ENCODE results near the gene CCS. TPM values are rescaled to one million over a fixed set of nuclear protein-coding genes. Genes with fewer than 3 reads are reported as not detected.

CCS gene
- total and polyA plus RNA-seq, 7 donors = 10.5 to 22.9 (median 15.7) TPM

DNA sequence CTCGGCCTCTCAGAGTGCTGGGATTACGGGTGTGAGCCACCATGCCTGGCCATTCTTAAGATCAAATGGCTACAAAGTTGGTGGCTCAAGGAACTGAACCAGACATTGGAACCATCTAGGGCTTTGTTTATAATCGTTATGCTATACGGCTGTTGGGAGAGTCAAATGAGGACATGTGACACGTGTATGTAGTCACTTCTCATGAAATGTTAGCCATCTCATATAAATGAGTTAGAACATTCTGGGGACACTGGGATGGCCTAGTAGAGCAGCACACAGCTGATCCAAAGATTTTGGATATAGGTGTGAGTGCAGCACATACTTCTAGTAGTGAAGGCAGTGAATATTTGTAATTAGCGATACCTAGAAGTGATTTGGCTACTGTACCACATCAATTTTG, 38.9 kb downstream of the CCS start:
- ATAC-seq = peak in 2 of 4 donors; percentile 51
- TF ChIP-seq, protein P1, sequence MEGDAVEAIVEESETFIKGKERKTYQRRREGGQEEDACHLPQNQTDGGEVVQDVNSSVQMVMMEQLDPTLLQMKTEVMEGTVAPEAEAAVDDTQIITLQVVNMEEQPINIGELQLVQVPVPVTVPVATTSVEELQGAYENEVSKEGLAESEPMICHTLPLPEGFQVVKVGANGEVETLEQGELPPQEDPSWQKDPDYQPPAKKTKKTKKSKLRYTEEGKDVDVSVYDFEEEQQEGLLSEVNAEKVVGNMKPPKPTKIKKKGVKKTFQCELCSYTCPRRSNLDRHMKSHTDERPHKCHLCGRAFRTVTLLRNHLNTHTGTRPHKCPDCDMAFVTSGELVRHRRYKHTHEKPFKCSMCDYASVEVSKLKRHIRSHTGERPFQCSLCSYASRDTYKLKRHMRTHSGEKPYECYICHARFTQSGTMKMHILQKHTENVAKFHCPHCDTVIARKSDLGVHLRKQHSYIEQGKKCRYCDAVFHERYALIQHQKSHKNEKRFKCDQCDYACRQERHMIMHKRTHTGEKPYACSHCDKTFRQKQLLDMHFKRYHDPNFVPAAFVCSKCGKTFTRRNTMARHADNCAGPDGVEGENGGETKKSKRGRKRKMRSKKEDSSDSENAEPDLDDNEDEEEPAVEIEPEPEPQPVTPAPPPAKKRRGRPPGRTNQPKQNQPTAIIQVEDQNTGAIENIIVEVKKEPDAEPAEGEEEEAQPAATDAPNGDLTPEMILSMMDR (IDR thresholded peaks at IDR 0.05) = no peak
- H3K4me3 ChIP-seq = no peak overlapping the region
- intact Hi-C loops (cut with DNase I) = loop anchor here in 1 of 2 donors (1.0 kb wide), 1 partner anchor 10 kb away; no protein-coding TSS in a partner anchor
- H3K36me3 ChIP-seq (ENCODE audit: insufficient read depth in 1 of 2, low read depth in 1 of 2) = peaks cover 8 to 52% of the 10 kb centered on the region in 2 donors
- H3K4me1 ChIP-seq = peaks cover 8% of the 10 kb centered on the region
- no peaks in the 10 kb centered on the region for H3K9me3 ChIP-seq
- WGBS, 3 donors = 60 to 76% (median 62%) methylated on average over 6 of the region's 6 CpGs
- H3K27ac ChIP-seq = no peak overlapping the region
- no peak for DNase-seq
- no peaks in the 10 kb centered on the region for H3K27me3 ChIP-seq (ENCODE audit: insufficient read depth in 3 of 3, low read length in 2 of 3)

DNA sequence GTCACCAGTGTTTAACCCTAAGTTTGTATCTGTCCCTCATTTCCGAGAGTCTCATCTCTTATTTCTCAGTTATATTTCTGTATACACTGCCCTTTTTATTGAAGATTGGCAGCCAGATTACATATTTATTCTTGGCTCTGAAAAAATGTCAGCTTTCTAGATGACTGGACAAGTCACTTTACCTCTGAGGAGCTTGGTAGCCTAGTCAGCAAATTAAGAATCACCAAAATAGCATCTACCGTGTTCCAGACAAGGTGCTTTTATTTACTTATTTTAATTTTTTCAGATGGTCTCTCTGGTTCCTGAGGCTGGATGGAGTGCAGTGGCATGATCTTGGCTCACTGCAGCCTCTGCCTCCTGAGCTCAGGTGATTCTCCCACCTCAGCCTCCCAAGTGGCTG, 40.0 kb downstream of the CCS start:
- WGBS, 3 donors = 72 to 84% (median 74%) methylated on average over 2 of the region's 2 CpGs
- H3K4me3 ChIP-seq = no peak overlapping the region
- H3K36me3 ChIP-seq (ENCODE audit: insufficient read depth in 1 of 2, low read depth in 1 of 2) = peaks cover 0 to 42% of the 10 kb centered on the region in 2 donors
- no peaks in the 10 kb centered on the region for H3K27me3 ChIP-seq (ENCODE audit: insufficient read depth in 3 of 3, low read length in 2 of 3)
- ATAC-seq = no peak
- H3K4me1 ChIP-seq = peaks cover 13% of the 10 kb centered on the region
- DNase-seq = no peak
- TF ChIP-seq, protein P1 (IDR thresholded peaks at IDR 0.05) = no peak
- no peaks in the 10 kb centered on the region for H3K9me3 ChIP-seq
- intact Hi-C loops (cut with DNase I) = no loop called here
- no peak overlapping the region for H3K27ac ChIP-seq

DNA sequence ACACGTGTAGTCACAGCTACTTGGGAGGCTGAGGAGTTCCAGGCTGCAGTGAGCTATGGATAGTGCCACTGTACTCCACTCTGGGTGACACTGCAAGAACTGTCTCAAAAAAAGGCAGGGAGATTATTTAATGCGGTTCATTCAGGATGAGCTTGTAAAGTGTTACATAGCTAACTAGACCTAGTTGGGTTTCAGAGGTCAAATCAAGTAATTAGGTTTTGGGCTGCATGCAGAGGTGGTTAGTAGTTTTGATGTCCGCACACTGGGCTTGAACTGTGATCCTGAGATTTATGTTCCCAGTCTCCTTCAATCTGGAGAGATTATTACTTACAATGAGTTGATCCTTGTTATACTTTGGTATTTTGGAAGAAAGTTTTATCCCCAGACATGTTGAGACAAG, 43.4 kb downstream of the CCS start:
- intact Hi-C loops (cut with DNase I) = loop anchor here in 1 of 2 donors (2.0 kb wide), 1 partner anchor 20 kb away; the partner anchor contains the start of gene RBM14
- WGBS, 3 donors = 76 to 81% (median 79%) methylated on average over 3 of the region's 3 CpGs
- TF ChIP-seq, protein P1 (IDR thresholded peaks at IDR 0.05) = no peak
- ATAC-seq = no peak
- Histone ChIP-seq H3K36me3 (ENCODE audit: insufficient read depth in 1 of 2, low read depth in 1 of 2) (peaks cover 10 to 33% of the 10 kb centered on the region in 2 donors), H3K4me1 (peaks cover 30% of the 10 kb centered on the region), H3K27ac (peak overlapping the region; percentile 91), H3K27me3 (ENCODE audit: insufficient read depth in 3 of 3, low read length in 2 of 3) (no peaks in the 10 kb centered on the region), H3K4me3 (no peak overlapping the region), H3K9me3 (no peaks in the 10 kb centered on the region)
- no peak for DNase-seq

DNA sequence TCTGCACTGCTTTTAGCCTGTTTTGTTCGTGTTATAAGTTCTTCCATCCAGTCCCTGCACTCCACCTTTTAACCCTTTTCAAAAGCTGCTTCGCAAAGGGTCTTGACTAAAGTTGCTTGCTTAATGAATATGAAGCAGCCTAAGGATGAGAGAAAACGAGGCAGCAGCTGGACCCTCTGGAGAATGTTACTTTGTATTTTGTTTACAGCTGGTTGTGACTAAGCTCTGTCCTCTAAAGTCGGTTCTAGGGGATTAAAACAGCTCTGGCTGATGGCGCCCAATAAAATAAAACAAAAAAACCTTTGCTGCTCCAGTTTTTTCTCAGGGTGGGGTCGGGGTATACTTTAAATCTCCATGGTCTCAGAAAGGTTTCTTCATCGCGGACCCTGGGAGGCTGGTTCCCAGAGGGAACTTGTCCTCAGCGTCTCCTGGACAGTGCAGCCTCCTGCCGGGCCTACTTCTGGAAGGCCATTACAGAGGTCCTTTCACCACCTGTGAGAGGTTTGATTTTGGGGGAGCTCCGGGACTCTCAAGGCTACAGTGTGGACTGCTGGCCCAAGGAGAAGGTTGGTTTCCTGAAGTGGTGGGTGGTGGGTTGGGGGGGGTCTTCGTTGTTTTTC, 44.7 kb downstream of the CCS start:
- TF ChIP-seq, protein P1 (IDR thresholded peaks at IDR 0.05) = no peak
- intact Hi-C loops (cut with DNase I) = loop anchor here in 1 of 2 donors (2.0 kb wide), 1 partner anchor 21 kb away; the partner anchor contains the start of gene RBM14
- no peaks in the 10 kb centered on the region for H3K9me3 ChIP-seq
- ATAC-seq (peak; percentile 6 to 25 (median 14)), DNase-seq (no peak)
- peaks cover 38% of the 10 kb centered on the region for H3K4me1 ChIP-seq
- peak overlapping the region; percentile 91 for H3K27ac ChIP-seq
- 32 to 40% (median 39%) methylated on average over 12 of the region's 12 CpGs for WGBS, 3 donors
- H3K27me3 ChIP-seq (ENCODE audit: insufficient read depth in 3 of 3, low read length in 2 of 3) = no peaks in the 10 kb centered on the region
- H3K4me3 ChIP-seq = peak overlapping the region; percentile 87
- peaks cover 11 to 44% of the 10 kb centered on the region in 2 donors for H3K36me3 ChIP-seq (ENCODE audit: insufficient read depth in 1 of 2, low read depth in 1 of 2)
